HCEC 1CT (cell line): ENCODE results near the gene SLC6A9.

Experiments
- DNase-seq: peaks from one replicate; pipeline ENCODE4 v3.0.0-alpha.2; 2017

Gene SLC6A9

DNA sequence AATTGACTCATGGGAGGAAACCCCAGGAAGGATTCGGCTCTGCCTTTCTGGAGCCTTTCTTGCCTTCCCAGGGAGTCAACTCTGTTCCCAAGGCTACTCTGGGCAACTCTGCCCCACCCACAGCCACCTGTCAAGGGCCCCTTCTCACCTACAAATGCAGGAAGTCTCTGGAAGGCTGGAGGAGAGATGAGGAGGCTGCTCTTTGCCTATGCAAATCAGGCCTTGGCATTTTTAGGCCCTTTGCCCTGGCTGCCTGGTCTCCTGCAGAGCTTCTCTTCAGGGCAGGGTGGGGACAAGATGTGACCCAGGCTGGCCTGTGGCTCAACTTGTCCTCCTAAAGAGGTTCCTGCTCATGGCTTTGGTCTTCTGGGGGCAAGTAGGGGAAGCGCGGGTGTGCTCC lies 5.4 kb downstream of the SLC6A9 start:
- DNase-seq, result no peak

- no peak for DNase-seq
Measured at GRCh38 chr1:44024903-44025525, 6.2 kb downstream of the SLC6A9 start.

DNA sequence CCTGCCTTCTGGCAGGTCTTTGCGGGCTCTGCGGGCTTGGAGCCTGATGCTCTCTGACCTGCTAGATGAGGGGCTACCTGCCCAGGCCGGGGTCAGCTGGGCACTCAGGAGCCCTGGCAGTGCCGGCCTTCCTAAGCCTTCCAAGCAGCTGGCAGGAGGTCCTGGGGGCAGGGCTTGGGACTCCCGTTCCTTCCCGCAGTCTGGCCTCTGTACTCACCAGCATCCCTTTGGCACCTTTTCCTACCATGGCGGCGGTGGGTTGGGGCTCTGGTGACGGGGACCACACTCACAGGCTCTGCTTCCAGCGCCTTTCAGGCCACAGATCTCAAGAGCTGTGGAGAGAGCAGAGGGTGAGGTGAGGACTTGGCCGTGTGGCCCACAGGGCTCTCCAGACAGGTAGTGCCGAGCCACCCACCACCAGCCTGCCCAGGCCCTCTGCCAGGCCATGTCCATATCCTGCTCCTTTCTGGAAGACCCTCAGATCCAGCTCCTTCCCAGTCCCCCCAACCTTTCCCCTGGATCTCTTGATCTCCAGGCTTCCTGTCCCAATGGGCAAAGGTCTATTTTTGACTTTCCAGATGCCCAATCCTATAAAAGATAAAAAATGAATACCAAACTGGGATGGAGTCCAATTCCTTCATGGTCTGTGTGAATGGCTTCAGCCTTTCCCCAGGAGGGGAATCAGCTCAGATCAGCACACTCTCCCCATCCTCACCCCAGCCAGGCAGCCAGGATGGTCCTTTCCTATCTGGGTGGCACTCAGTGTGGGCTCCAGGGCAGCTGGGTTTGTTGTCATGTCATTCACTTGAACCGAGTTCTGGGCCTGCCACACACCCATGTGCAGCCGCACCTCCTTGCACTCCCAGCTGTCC lies 7.0 kb downstream of the SLC6A9 start:
- DNase-seq, result no peak

DNA sequence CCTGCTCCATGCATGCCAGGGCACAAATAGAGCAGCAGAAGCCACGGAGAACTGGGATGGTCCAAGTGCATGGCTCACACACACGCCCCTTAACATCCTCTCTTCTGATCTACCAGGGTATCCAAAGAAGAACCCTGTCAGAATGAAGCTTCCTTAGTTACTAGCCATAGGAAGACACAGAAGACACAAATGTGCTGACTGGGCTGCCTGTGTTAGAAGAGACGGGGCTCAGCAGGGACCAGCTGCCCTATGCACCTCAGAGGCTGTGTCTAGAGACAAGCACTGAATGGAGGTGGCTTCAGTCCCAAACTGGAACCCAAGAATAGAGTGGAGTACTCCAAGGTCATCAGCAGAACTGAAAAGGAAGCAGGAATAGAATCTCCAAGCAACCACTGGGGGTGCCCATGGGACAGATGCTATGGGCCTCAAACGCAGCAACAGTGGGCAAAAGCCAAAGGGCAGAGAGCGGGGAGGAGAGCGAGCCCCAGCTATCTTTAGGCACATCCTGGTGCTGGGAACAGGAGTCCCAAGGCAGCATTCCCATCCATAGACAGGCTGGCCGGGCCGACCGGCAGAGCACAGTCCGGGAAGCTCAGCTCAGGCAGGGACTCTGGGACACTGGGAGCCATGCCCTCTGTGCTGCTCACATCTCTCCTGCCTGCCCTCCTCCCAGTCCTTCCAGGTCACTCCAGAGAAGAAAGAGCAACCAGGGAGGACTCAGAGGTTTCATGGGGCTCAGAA lies 9.5 kb downstream of the SLC6A9 start:
- no peak for DNase-seq

DNA sequence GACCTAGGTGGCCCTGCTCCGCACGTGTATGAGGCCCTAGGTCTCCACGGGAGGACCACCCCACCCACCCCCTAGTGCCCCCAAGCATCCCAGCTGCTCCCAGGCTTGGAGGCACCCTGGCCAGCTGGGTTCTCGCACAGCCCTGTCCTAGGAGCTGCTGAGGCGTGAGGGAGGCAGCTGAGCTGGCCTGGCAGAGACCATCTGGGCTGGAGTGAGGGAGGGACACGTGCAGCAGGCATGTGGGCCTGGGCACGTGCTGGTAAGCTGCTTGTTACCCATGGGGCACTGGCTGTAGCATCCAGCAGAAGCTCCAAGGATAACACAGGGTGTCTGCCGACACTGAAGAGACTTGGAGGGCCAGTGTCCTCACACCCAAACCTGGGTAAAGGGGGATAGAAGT lies 10.1 kb downstream of the SLC6A9 start:
- DNase-seq, result no peak

- DNase-seq, result no peak
Measured at GRCh38 chr1:44020464-44020863, 10.8 kb downstream of the SLC6A9 start.

DNA sequence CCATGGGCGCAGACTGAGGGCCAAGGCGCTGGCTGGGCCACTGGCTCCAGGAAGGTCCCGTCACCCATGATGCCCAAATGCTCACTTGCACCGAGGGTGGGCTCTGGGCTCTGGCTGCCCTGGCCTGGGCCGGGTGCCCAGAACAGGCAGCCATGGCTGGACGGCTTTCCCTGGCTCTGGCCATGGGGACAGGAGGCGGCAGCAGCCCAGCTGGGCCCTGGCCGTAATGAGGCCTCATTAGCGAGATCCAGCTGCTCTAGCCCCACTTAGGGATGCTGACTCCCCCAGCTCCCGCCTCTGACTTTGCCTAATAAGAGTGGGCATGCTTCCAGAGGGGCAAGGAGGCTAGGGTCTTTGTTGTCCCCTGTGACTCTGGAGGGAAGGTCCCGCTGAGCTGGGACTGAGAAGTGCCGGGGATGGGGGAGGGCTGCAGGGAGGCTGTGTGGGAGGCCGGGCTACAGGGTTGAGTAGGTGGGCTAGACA lies 11.8 kb downstream of the SLC6A9 start:
- no peak for DNase-seq

DNA sequence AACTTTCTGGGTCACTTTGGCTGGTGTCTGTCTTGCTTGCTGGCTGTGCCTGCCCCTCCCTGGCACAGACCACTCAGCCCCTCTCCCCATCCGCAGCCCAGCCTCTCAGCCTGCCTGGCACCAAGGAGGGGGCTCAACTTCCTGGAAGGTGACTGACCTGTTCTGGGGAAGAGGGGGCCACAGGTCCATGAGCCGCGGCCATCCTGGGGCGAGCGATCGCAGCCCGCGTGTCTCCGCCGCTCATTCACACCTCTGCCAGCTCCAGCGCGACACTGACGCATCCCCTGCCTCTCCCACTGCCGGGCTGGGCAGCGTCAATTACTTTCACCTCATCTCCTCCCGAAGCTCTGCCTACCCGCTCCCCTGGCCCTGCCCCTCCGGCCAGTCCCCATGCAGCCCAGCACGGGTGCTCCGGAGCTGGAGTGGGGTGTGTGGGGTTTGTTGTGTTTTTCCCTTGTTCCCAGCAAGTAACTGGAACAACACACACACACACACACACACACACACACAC lies 14.3 kb downstream of the SLC6A9 start:
- DNase-seq, result no peak

GRCh38 chr1:44016041-44016889 lies 15.0 kb downstream of the SLC6A9 start:
- DNase-seq, result no peak

DNA sequence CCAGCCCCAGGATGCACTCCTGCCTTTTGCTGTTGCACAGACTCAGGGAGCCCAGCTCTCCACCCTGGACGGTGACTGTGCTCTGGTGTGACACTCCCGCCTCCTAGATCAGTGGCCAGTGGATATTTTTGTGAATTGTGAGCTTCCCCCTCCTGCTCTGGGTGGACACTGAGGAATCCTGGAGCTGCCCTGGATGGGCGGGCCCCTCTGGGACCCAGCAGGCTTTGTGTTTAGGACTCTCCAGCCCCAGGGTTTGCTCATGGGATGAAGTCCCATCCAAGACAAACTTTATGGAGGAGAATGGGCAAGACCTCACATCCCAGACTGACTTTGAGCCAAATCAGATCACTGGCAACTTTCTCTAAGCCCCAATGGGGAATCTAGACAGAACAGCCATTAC lies 16.1 kb downstream of the SLC6A9 start:
- no peak for DNase-seq

GRCh38 chr1:44014365-44015104 lies 16.7 kb downstream of the SLC6A9 start:
- DNase-seq, result no peak

- DNase-seq, result no peak
Measured at GRCh38 chr1:44013949-44014348, 17.3 kb downstream of the SLC6A9 start.

DNA sequence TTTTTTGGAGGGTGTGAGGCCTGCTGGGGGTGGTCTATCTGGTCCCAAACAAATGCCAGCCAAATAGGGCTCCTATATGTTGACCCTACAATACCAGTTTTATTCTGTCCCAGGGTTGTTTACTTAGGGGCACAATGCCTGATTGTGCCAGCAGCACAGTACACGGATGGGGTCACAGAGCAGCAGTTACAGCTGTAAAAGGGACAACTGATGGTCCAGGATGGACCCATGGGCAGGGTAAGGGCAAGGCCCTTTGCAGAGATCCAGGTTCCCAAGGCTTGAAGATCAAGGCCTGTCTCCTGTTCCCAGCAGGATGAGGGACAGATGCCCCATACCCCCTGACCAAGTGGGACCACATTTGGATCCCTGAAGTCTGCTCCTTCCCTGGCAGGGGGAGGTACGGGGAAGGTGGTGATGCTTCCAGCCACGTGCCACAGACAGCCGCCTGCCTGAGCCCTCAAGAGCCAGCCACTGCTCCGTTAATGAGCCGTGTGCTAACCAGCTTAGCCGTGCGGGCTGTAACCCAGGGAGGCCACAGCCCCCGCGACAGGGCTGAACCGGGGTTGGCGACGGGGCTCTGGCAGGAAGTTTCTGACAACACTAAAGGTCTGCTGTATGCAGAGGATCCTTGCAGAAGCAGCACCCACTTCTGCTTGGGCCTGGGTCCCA lies 18.2 kb downstream of the SLC6A9 start:
- no peak for DNase-seq

DNA sequence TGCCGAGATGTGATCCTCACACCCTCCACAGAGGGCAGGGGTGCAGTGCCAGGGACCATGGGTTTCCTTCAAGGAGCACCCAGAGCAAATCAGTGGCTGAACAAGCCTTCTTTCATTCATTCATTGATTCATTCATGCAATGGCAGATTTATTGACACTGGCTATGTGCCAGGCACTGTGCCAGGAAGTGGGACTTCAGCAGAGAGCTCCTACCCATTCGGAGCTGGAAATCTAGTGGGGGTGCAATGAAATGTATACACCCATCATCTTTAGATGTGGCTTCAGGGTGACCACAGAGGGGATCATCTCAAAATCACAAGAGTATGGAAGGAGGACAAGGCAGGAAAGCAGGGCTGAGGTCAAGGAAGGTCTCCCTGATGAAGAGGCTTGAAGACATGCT lies 18.9 kb downstream of the SLC6A9 start:
- DNase-seq, result no peak

GRCh38 chr1:44010935-44011471 lies 20.3 kb downstream of the SLC6A9 start:
- DNase-seq, result no peak

DNA sequence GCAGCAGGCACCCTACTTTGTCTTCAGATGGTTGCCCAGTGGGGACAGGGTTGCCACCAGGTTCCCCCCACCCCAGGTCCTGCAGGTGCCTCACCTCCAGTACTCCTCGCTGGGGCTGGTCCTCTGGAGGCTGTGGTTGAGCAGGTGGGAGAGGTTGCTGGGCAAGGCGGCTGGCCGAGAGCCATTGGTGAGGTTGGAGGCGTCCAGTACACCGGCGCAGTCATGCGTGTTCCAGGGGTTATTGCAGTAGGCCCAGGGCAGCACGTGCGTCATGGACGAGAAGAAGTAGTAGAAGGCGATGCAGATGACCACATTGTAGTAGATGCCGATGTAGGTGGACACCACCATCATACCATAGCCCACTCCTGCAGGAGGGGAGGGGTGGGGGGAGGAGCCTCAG lies 23.0 kb downstream of the SLC6A9 start:
- no peak for DNase-seq

DNA sequence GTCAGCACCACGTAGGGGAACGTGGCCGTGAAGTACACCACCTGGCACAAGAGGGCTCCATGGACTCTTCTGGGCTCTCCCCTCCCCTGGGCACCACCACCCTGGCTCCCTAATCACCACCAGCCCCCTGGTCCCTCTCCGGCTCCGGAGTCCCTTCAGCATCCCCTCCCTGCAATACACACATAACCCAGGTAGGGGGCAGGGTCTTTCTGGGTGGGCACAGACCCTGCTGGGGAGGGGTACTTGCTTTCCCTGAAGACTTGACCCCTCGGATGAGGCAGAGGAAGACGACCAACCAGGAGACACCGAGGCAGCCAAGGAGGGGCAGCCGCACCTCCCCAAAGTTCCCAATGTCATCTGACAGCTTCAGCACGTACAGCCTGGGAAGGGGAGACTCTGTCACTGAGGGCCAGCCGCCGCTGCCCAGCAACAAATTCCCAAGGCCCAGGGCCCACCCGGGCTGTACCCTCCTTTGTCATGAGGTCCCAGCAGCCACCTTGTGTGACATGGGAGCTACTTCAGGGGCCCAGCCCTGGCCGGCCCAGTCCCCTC lies 28.6 kb downstream of the SLC6A9 start:
- no peak for DNase-seq

DNA sequence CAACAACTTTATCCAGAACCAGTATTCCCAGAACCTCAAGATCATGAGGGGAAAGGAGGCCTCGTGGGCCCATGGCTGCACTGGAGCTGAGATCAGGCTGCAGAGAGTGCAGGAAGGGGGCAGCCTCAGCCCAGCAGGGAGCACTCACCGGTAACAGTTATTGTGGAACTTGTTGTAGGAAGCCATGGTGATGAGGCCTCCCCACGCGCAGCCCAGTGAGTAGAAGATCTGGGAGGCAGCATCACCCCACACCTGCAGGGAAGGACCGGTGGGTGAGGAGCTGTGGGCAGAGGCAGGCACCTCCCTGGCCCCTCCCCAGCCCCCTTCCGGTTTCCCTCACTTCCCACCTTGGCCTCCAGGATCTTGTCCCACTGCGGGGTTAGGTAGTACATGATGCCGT lies 29.1 kb downstream of the SLC6A9 start:
- DNase-seq, result no peak

- DNase-seq, result no peak
Measured at GRCh38 chr1:44000122-44000665, 31.1 kb downstream of the SLC6A9 start.

- DNase-seq, result no peak
Measured at GRCh38 chr1:43999455-43999854, 31.8 kb downstream of the SLC6A9 start.
